GM12873 (cell line): ENCODE results near the gene RPS14.

Experiments used
- CTCF ChIP-seq: IDR thresholded peaks from 2 replicates; pipeline ENCODE4 v1.5.1; 2012; ENCODE audit warnings: low read depth, mild to moderate bottlenecking, moderate library complexity, low read length, control low read depth; ENCODE audit not compliant: insufficient read depth; ENCODE audit errors: missing control alignments

RPS14 gene

DNA sequence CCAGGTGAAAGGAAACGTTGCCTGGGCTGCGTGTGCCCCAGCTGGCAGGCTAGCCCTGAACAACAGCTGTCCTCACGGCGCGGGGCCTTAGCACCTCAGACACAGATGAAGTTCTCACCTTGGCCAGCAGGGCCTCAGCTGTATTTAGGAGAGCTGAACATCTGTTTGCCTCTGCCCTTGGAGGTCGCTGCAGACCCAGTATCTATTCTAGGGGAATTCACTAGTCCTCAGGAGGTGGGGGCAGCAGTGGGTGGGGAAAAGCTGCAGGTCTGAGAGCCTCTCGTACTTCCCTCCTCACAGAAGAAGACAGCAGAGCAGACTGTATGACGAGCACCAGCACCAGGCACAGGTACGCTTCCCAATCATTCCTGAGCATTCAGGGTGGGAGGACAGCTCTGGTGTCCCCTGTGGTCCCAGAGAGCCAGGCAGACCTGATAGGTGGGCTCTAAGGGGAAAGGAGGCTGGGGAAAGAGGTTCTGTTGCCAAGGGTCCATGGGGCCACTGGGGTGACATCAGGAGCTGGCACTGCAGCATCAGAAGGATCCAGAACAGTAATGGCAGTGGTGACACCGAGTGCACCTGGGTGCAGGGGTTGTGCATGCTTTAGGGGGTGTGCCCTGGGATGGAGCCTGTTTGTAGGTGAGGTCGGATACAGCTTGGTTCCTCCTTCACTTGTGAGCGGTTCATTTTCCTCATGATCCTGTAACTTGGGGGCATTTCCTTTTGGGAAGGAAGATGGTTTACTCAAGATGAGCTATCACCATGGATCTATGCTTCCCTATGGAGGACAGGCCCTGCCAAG lies 50.6 kb downstream of the RPS14 start:
- peak; percentile 86 for TF ChIP-seq CTCF

DNA sequence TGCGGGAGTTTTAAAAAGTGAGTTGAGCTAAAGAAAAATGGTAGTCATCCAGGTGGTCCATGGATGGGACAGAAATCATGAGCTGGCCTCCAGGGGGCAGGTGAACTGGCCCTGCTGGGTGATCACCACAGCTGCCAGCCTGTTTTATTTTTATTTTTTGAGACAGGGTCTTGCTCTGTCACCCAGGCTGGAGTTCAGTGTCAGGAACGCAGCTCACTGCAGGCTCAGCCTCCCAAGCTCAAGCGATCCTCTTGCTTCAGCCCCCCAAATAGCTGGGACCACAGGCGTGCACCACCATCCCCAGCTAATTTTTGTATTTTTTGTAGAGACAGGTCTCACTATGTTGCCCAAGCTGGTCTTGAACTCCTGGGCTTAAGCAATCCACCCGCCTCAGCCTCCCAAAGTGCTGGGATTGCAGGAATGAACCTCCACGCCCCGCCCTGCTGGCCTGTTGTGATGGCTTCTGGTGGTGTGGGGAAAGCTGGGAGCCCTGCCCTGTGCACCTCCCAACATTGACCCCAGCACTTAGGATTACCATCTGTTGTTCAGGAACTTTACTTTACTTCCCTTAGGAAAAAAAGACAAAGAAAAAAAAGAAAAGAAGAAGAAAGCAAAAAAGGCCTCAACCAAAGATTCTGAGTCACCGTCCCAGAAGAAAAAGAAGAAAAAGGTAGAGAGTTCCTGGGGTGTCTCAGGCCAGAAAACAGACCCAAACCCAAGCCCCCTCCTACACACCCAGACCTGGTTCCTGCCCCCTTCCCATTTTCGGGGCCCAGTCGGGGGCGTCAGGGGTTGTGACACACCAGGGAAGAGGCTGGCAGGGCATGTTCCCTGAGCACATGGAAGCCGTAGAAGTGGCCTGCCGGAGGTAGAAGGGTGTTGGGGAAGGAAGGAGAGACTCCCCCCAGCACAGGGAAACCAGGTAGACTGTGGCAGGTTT lies 51.5 kb downstream of the RPS14 start:
- peak; percentile 27 for TF ChIP-seq CTCF

DNA sequence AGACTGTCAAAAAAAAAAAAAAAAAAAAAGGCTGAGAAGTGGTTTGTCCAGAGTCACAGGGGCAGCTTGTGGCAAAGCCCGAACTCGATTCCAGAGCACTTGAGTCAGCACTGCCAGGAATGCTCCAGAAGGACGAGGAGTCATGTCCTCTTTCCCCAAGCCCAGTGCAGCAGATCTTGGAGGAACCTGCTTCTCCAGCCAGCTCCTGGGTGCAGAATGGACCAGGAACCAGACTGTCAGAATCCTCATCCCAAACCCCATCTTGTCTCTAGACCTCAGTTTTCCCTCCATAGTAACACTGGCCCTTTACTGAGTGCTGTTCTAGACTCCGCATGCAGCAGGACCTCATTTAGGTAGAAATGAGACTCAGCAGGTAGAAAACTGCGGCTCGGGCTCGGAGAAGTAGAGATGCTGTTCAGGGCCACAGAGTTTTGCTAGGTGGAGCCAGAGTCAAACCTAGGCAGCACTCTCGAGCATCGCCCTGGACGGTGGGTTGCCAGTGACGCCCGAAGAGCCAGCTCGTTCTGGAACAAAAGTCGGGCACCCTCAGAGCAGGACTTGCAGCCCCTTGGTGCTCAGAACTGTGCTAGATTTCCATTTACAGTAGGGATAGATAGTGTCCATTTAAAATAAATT lies 52.3 kb downstream of the RPS14 start:
- no peak for TF ChIP-seq CTCF

GRCh38 chr5:150396267-150396666 lies 53.3 kb downstream of the RPS14 start:
- no peak for TF ChIP-seq CTCF

DNA sequence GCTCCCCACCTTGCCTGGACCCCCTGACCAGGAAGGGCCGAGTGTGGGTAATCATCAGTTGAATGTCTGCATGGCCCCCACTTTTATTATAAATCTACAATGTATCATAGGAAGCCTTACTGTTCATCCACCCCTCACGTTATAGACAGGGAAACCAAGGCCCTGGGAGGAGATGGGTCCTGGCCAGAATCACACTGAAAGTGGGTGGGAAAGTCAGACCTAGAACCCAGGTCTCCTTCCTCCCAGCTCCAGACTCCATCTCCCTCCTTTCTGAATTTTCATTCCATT lies 53.9 kb downstream of the RPS14 start:
- no peak for TF ChIP-seq CTCF

GRCh38 chr5:150394912-150395687 lies 54.4 kb downstream of the RPS14 start:
- TF ChIP-seq CTCF: no peak
